ENCODE data around the gene CLCN2. TPM values are rescaled to one million over a fixed set of nuclear protein-coding genes. Genes with fewer than 3 reads are reported as not detected.

CLCN2 gene
- total RNA-seq, 1 donor, result 4.3 TPM

DNA sequence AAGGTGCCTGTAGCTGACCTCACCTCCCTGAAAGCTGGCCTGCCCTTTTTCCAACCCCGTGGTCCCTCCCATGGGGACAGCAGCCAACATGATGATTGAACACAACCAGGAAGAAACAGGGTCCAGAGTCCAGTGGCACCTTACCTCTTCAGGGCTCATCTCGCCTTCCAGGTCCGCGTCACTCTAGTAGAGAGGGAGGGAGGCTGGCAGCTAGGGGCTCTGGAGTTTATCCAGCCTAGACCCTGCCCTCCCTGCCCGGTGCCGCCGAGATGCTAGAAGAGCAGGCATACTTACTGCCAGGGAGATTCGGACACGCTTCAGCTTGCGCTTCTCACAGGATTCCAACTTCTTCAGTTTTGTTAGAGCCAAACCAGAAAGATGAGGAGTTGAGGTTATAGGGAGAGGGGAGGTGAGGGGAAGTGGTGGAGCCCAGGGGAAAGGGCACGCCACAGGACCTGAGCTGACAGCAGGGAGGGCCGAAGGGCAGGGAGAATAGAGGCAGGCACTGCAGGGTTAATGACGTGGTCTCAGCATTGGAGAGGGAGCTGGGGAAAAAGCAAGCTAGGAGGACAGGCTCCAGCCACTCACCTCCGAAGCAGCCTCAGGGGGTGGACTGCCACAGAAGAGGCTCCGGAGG lies 9.1 kb downstream of the CLCN2 start:
- Histone ChIP-seq H3K4me1 (ENCODE audit: insufficient read depth, low read length) (peaks cover 8% of the 10 kb centered on the region), H3K36me3 (ENCODE audit: insufficient read depth, low read length) (peaks cover 3% of the 10 kb centered on the region), H2AFZ (ENCODE audit: low read length) (no peak overlapping the region), H3K4me2 (ENCODE audit: insufficient read depth, low read length) (no peak overlapping the region), H3K4me3 (ENCODE audit: insufficient read depth, low read length) (no peak overlapping the region), H3K9me3 (ENCODE audit: low read depth, low read length) (no peaks in the 10 kb centered on the region), H4K20me1 (ENCODE audit: insufficient read depth, low read length) (peaks cover 8% of the 10 kb centered on the region), H3K79me2 (ENCODE audit: insufficient read depth, low read length) (no peaks in the 10 kb centered on the region), H3K27ac (ENCODE audit: low read depth, low read length) (no peak overlapping the region), H3K27me3 (ENCODE audit: insufficient read depth, low read length) (no peaks in the 10 kb centered on the region)
- peak; percentile 23 for DNase-seq (ENCODE audit: insufficient read length, low spot score, missing footprints)
- TF ChIP-seq CTCF (IDR thresholded peaks at IDR 0.05; ENCODE audit: extremely low read depth, low read depth, low read length), result no peak

GRCh38 chr3:184351511-184352148 lies 9.8 kb downstream of the CLCN2 start:
- H3K4me1 ChIP-seq (ENCODE audit: insufficient read depth, low read length), result peaks cover 8% of the 10 kb centered on the region
- DNase-seq (ENCODE audit: insufficient read length, low spot score, missing footprints), result peak; percentile 29
- no peak overlapping the region for H3K4me2 ChIP-seq (ENCODE audit: insufficient read depth, low read length)
- peaks cover 3% of the 10 kb centered on the region for H3K36me3 ChIP-seq (ENCODE audit: insufficient read depth, low read length)
- no peaks in the 10 kb centered on the region for H3K79me2 ChIP-seq (ENCODE audit: insufficient read depth, low read length)
- H4K20me1 ChIP-seq (ENCODE audit: insufficient read depth, low read length), result peaks cover 8% of the 10 kb centered on the region
- TF ChIP-seq CTCF (IDR thresholded peaks at IDR 0.05; ENCODE audit: extremely low read depth, low read depth, low read length), result no peak
- H3K27me3 ChIP-seq (ENCODE audit: insufficient read depth, low read length), result no peaks in the 10 kb centered on the region
- H3K27ac ChIP-seq (ENCODE audit: low read depth, low read length), result no peak overlapping the region
- no peak overlapping the region for H3K4me3 ChIP-seq (ENCODE audit: insufficient read depth, low read length)
- no peak overlapping the region for H2AFZ ChIP-seq (ENCODE audit: low read length)
- no peaks in the 10 kb centered on the region for H3K9me3 ChIP-seq (ENCODE audit: low read depth, low read length)

- peaks cover 3% of the 10 kb centered on the region for H3K36me3 ChIP-seq (ENCODE audit: insufficient read depth, low read length)
- H3K4me1 ChIP-seq (ENCODE audit: insufficient read depth, low read length), result peaks cover 7% of the 10 kb centered on the region
- no peak overlapping the region for H2AFZ ChIP-seq (ENCODE audit: low read length)
- H3K4me2 ChIP-seq (ENCODE audit: insufficient read depth, low read length), result no peak overlapping the region
- H4K20me1 ChIP-seq (ENCODE audit: insufficient read depth, low read length), result peaks cover 8% of the 10 kb centered on the region
- TF ChIP-seq CTCF (IDR thresholded peaks at IDR 0.05; ENCODE audit: extremely low read depth, low read depth, low read length), result no peak
- H3K9me3 ChIP-seq (ENCODE audit: low read depth, low read length), result no peaks in the 10 kb centered on the region
- no peaks in the 10 kb centered on the region for H3K27me3 ChIP-seq (ENCODE audit: insufficient read depth, low read length)
- no peak overlapping the region for H3K27ac ChIP-seq (ENCODE audit: low read depth, low read length)
- no peak overlapping the region for H3K4me3 ChIP-seq (ENCODE audit: insufficient read depth, low read length)
- H3K79me2 ChIP-seq (ENCODE audit: insufficient read depth, low read length), result no peaks in the 10 kb centered on the region
- DNase-seq (ENCODE audit: insufficient read length, low spot score, missing footprints), result peak; percentile 42
Observed at GRCh38 chr3:184350618-184351017, 10.8 kb downstream of the CLCN2 start.

Measured in osteoblast (primary cell).